ENCODE results near the gene ITGB7. TPM values are rescaled to one million over a fixed set of nuclear protein-coding genes. Genes with fewer than 3 reads are reported as not detected.

ITGB7 gene
- total RNA-seq, 1 donor from 2014 or later = 1.3 TPM

Other genes starting within 250 kb of the ITGB7 start
- 513 TPM for gene EIF4B, start 200.8 kb downstream of the ITGB7 start, total RNA-seq
- 120 TPM for gene TNS2, start 157.2 kb downstream of the ITGB7 start, total RNA-seq
- gene SPRYD3, start 127.9 kb downstream of the ITGB7 start, total RNA-seq = 39.8 TPM
- gene IGFBP6, start 109.6 kb downstream of the ITGB7 start, total RNA-seq = 45.5 TPM
- 0.12 TPM for gene SOAT2, start 103.8 kb downstream of the ITGB7 start, total RNA-seq
- gene ZNF740, start 26.5 kb downstream of the ITGB7 start, total RNA-seq = 31.6 TPM
- 9.6 TPM for gene CSAD, start 26.3 kb downstream of the ITGB7 start, total RNA-seq
- gene RARG, start 25.0 kb upstream of the ITGB7 start, total RNA-seq = 16.9 TPM
- 0.17 TPM for gene ESPL1, start 61.0 kb upstream of the ITGB7 start, total RNA-seq
- gene PFDN5, start 88.3 kb upstream of the ITGB7 start, total RNA-seq = 374 TPM
- 42.5 TPM for gene MYG1, start 92.4 kb upstream of the ITGB7 start, total RNA-seq
- gene AAAS, start 114.4 kb upstream of the ITGB7 start, total RNA-seq = 39.4 TPM
- not detected for gene SP7, start 129.1 kb upstream of the ITGB7 start, total RNA-seq
- 30.1 TPM for gene SP1, start 172.9 kb upstream of the ITGB7 start, total RNA-seq
- gene AMHR2, start 216.6 kb upstream of the ITGB7 start, total RNA-seq = not detected
- 56.1 TPM for gene PRR13, start 234.5 kb upstream of the ITGB7 start, total RNA-seq
- gene PCBP2, start 244.9 kb upstream of the ITGB7 start, total RNA-seq = 557 TPM